Measurements from ENCODE around the gene HBG1.

Gene HBG1

DNA sequence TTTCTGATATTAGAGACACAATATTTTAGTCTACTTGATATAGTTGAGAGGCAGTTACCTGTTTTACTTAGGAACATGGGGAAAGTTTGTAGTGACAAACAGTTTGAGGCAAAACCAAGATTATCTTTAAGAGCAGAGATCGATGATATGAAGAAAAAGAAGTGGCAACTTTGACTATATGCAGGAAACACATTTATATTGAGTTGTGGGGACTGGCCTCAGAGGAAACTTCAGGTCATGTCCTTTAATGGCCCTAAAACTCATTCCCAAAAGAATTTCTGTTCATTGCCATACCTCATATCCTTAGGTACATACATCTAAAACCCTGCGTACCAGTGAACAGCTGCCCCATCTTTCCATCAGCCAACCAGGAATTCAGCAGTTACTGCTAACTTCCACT is 4.5 kb downstream of the HBG1 start:
- no peak overlapping the region for H3K4me3 ChIP-seq (ENCODE audit: low read depth, low read length)
- no peaks in the 10 kb centered on the region for H3K36me3 ChIP-seq (ENCODE audit: control insufficient read depth, insufficient read depth, low read length)
- H3K9ac ChIP-seq (ENCODE audit: low read depth, low read length), result no peak overlapping the region
- H3K27me3 ChIP-seq (ENCODE audit: control insufficient read depth, insufficient read depth, low read length), result no peaks in the 10 kb centered on the region
- H3K4me1 ChIP-seq (ENCODE audit: control insufficient read depth, insufficient read depth, low read length), result no peaks in the 10 kb centered on the region
- H3K27ac ChIP-seq (ENCODE audit: low read depth, low read length), result no peak overlapping the region
- H3K9me3 ChIP-seq (ENCODE audit: control insufficient read depth, insufficient read depth, low read length), result no peaks in the 10 kb centered on the region

DNA sequence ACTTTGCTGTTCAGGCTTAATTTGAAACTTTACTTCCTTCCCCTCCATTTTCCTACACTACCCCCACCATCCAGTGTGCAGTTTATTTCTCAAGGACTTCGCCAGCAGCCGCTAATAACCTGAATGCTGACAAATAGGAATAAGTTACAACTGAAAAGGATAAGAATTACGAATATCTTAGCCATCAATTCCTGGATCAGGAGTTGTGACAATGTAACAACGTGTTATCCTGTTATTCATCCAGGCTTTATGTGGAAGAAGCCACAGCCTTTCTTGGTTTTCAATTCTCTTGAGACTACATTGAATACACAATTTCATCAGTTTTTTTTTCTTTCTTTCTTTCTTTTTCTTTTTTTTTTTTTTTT is 5.9 kb downstream of the HBG1 start:
- H3K9ac ChIP-seq (ENCODE audit: low read depth, low read length), result no peak overlapping the region
- no peak overlapping the region for H3K27ac ChIP-seq (ENCODE audit: low read depth, low read length)
- no peak overlapping the region for H3K4me3 ChIP-seq (ENCODE audit: low read depth, low read length)
- no peaks in the 10 kb centered on the region for H3K36me3 ChIP-seq (ENCODE audit: control insufficient read depth, insufficient read depth, low read length)
- H3K9me3 ChIP-seq (ENCODE audit: control insufficient read depth, insufficient read depth, low read length), result no peaks in the 10 kb centered on the region
- no peaks in the 10 kb centered on the region for H3K27me3 ChIP-seq (ENCODE audit: control insufficient read depth, insufficient read depth, low read length)
- no peaks in the 10 kb centered on the region for H3K4me1 ChIP-seq (ENCODE audit: control insufficient read depth, insufficient read depth, low read length)

DNA sequence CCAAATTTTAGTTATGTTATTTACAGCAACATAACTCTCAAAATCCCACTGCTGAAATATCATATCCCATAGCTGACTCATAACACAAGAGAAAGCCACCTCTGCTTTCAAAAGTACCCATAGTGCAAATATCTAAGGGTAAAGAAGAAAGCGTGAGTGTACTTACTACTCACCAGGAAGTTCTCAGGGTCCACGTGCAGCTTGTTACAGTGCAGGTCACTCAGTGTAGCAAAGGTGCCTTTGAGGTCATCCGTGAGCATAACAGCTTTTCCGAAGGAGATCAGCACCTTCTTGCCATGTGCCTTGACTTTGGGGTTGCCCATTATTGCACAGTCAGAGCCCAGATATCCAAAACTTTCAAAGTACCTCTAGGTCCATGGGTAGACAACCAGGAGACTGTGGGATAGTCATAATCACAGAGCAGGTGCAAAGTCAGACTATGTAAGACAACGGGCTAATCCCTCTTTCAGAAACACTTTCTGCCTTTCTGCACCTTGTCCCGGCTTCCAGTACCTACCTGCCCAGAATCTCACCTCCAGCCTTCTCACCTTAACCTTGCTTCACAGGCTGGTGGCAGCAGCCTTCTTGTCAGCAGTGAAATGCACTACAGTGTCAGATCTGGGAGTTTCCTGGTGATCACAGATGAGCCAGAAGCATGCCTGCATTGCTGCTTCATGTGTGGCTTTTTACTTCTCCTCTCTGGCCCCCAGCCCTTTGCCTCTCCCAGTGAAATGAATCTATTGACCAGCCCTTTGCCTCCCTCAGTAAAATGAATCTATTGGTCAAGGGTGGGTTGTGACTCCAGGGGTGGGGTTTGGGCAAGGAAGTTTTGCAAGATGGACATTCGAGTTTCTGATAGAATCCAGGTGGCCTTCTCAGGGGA is 6.5 kb downstream of the HBG1 start:
- Histone ChIP-seq H3K9me3 (ENCODE audit: control insufficient read depth, insufficient read depth, low read length) (no peaks in the 10 kb centered on the region), H3K4me3 (ENCODE audit: low read depth, low read length) (no peak overlapping the region), H3K27ac (ENCODE audit: low read depth, low read length) (no peak overlapping the region), H3K27me3 (ENCODE audit: control insufficient read depth, insufficient read depth, low read length) (no peaks in the 10 kb centered on the region), H3K4me1 (ENCODE audit: control insufficient read depth, insufficient read depth, low read length) (no peaks in the 10 kb centered on the region), H3K36me3 (ENCODE audit: control insufficient read depth, insufficient read depth, low read length) (no peaks in the 10 kb centered on the region), H3K9ac (ENCODE audit: low read depth, low read length) (no peak overlapping the region)

DNA sequence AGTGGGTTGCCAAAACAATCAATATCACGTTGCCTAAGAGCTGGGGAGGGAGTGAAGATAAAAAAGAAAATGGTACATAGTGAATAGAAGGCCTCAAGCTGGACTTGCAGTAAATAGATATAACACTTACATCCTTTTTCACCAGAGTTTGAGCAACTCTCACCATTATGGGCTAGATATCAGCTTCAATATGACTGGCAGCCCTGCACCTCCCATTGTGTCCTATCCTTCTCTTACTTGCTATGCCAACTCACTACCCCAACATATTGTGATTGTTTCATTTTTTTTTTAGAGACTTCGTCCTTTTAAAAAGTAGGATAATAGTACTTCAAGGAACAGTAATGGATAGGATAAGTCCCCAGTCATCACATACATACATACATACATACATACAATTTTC is 7.4 kb downstream of the HBG1 start:
- Histone ChIP-seq H3K27ac (ENCODE audit: low read depth, low read length) (no peak overlapping the region), H3K4me3 (ENCODE audit: low read depth, low read length) (no peak overlapping the region), H3K4me1 (ENCODE audit: control insufficient read depth, insufficient read depth, low read length) (no peaks in the 10 kb centered on the region), H3K27me3 (ENCODE audit: control insufficient read depth, insufficient read depth, low read length) (no peaks in the 10 kb centered on the region), H3K9ac (ENCODE audit: low read depth, low read length) (no peak overlapping the region), H3K9me3 (ENCODE audit: control insufficient read depth, insufficient read depth, low read length) (no peaks in the 10 kb centered on the region), H3K36me3 (ENCODE audit: control insufficient read depth, insufficient read depth, low read length) (no peaks in the 10 kb centered on the region)

DNA sequence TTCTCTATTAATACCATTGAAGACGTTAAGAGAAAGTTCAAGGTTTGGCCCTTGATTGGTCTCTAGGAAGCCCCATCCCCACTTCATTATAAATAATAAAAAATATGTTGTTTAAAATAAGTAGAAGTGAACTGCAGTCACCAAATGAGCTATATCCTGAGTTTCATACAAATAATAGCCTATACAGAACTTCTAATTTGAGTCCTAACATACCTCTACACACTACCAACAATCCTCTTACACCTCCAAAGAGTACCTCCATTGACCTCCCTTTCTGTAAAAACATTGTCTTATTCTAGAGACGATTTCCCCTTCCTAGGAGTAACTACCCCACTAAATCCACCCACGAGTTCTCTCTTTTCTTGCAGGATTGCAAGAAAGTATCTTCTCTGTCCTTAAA is 8.2 kb downstream of the HBG1 start:
- Histone ChIP-seq H3K4me1 (ENCODE audit: control insufficient read depth, insufficient read depth, low read length) (no peaks in the 10 kb centered on the region), H3K4me3 (ENCODE audit: low read depth, low read length) (no peak overlapping the region), H3K9ac (ENCODE audit: low read depth, low read length) (no peak overlapping the region), H3K27me3 (ENCODE audit: control insufficient read depth, insufficient read depth, low read length) (no peaks in the 10 kb centered on the region), H3K9me3 (ENCODE audit: control insufficient read depth, insufficient read depth, low read length) (no peaks in the 10 kb centered on the region), H3K36me3 (ENCODE audit: control insufficient read depth, insufficient read depth, low read length) (no peaks in the 10 kb centered on the region), H3K27ac (ENCODE audit: low read depth, low read length) (no peak overlapping the region)

DNA sequence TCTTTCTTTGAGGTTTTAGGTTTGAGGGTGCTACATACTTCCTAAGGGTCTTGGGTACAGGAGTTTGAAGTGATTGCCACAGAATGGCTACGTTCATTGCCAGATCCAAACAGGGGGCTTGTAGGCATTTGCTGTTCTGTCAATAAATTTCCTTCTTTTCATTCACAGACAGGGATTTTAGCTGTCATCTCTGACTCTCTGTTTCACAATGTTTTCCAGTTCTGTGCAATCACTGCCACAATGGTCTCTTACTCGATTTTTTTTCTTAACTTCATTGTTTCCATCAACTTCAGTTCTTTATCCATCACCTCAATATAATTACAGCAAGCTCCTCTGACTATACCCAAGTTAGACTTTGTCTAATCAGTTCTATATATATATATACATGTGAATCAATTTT is 9.2 kb downstream of the HBG1 start:
- Histone ChIP-seq H3K36me3 (ENCODE audit: control insufficient read depth, insufficient read depth, low read length) (no peaks in the 10 kb centered on the region), H3K9ac (ENCODE audit: low read depth, low read length) (no peak overlapping the region), H3K4me1 (ENCODE audit: control insufficient read depth, insufficient read depth, low read length) (no peaks in the 10 kb centered on the region), H3K4me3 (ENCODE audit: low read depth, low read length) (no peak overlapping the region), H3K27me3 (ENCODE audit: control insufficient read depth, insufficient read depth, low read length) (no peaks in the 10 kb centered on the region), H3K9me3 (ENCODE audit: control insufficient read depth, insufficient read depth, low read length) (no peaks in the 10 kb centered on the region), H3K27ac (ENCODE audit: low read depth, low read length) (no peak overlapping the region)

DNA sequence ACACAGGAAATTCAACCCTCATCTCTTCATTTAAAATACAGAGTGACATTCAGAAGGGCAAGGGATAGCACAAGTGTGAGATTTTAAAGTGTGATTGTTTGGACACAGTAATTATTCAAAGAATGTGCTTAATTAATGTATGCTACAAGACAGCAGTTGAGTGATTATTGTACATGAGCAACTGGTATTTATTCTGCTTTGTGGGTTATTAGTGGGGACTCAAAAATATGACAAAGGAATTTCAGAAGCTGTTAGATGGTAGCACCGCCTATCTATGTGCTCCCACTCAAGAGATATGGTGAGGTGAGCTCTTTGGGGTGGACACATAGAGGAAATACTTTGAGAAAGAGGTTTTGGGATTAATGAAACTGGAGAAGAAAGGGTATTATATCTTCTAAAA is 9.6 kb downstream of the HBG1 start:
- Histone ChIP-seq H3K4me1 (ENCODE audit: control insufficient read depth, insufficient read depth, low read length) (no peaks in the 10 kb centered on the region), H3K36me3 (ENCODE audit: control insufficient read depth, insufficient read depth, low read length) (no peaks in the 10 kb centered on the region), H3K9me3 (ENCODE audit: control insufficient read depth, insufficient read depth, low read length) (no peaks in the 10 kb centered on the region), H3K4me3 (ENCODE audit: low read depth, low read length) (no peak overlapping the region), H3K27ac (ENCODE audit: low read depth, low read length) (no peak overlapping the region), H3K9ac (ENCODE audit: low read depth, low read length) (no peak overlapping the region), H3K27me3 (ENCODE audit: control insufficient read depth, insufficient read depth, low read length) (no peaks in the 10 kb centered on the region)

DNA sequence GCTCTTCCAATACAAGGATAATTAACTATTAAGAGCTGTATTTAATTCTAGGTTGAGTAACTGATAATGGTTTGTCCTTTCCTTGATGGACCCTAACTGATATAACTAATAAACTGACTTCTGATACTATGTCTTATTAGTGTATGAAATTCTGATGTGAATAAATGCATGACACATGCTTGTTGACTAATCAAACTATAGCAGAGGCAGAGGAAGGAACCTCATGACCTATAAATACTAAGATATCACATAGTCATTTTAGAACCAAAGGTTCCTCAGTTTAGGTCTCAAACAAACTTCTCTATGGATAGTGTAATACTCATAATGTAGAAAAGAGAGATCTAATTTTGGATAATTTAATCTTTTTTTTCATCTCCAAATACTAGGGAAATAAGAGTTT is 10.6 kb downstream of the HBG1 start:
- Histone ChIP-seq H3K4me1 (ENCODE audit: control insufficient read depth, insufficient read depth, low read length) (no peaks in the 10 kb centered on the region), H3K9ac (ENCODE audit: low read depth, low read length) (no peak overlapping the region), H3K36me3 (ENCODE audit: control insufficient read depth, insufficient read depth, low read length) (no peaks in the 10 kb centered on the region), H3K9me3 (ENCODE audit: control insufficient read depth, insufficient read depth, low read length) (no peaks in the 10 kb centered on the region), H3K27me3 (ENCODE audit: control insufficient read depth, insufficient read depth, low read length) (no peaks in the 10 kb centered on the region), H3K4me3 (ENCODE audit: low read depth, low read length) (no peak overlapping the region), H3K27ac (ENCODE audit: low read depth, low read length) (no peak overlapping the region)

DNA sequence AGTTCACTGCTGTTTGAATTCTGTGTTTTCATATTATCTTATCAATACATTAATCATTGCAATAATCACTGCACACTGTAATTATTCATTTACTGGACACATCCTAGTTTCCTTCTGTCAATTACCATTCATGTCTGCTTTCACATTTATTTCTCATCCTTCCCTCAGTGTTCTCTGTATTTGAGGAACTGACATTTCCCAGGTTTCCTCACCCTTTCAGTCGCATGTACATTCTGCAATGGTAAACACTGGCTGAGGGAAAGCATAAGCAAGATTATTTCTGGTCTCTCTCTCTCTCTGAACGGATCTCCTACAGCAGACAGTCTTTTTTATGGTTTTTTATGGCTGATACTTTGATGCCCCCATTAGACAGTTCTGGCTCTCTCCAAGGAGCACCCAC is 11.2 kb downstream of the HBG1 start:
- Histone ChIP-seq H3K4me1 (ENCODE audit: control insufficient read depth, insufficient read depth, low read length) (no peaks in the 10 kb centered on the region), H3K27ac (ENCODE audit: low read depth, low read length) (no peak overlapping the region), H3K27me3 (ENCODE audit: control insufficient read depth, insufficient read depth, low read length) (no peaks in the 10 kb centered on the region)

DNA sequence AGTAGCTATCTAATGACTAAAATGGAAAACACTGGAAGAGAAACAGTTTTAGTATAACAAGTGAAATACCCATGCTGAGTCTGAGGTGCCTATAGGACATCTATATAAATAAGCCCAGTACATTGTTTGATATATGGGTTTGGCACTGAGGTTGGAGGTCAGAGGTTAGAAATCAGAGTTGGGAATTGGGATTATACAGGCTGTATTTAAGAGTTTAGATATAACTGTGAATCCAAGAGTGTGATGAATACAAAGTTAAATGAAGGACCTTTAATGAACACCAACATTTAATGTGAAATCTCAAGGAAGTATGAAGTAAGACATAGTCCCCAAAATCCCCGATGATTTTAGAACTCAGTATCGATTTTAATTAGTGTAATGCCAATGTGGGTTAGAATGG is 12.2 kb downstream of the HBG1 start:
- Histone ChIP-seq H3K27me3 (ENCODE audit: control insufficient read depth, insufficient read depth, low read length) (no peaks in the 10 kb centered on the region), H3K4me3 (ENCODE audit: low read depth, low read length) (no peak overlapping the region), H3K27ac (ENCODE audit: low read depth, low read length) (no peak overlapping the region), H3K9me3 (ENCODE audit: control insufficient read depth, insufficient read depth, low read length) (no peaks in the 10 kb centered on the region), H3K9ac (ENCODE audit: low read depth, low read length) (no peak overlapping the region), H3K36me3 (ENCODE audit: control insufficient read depth, insufficient read depth, low read length) (no peaks in the 10 kb centered on the region), H3K4me1 (ENCODE audit: control insufficient read depth, insufficient read depth, low read length) (no peaks in the 10 kb centered on the region)

More for the DNA sequence above, 11.2 kb downstream of the HBG1 start:
- H3K36me3 ChIP-seq (ENCODE audit: control insufficient read depth, insufficient read depth, low read length), result no peaks in the 10 kb centered on the region
- no peaks in the 10 kb centered on the region for H3K9me3 ChIP-seq (ENCODE audit: control insufficient read depth, insufficient read depth, low read length)
- H3K4me3 ChIP-seq (ENCODE audit: low read depth, low read length), result no peak overlapping the region
- no peak overlapping the region for H3K9ac ChIP-seq (ENCODE audit: low read depth, low read length)

DNA sequence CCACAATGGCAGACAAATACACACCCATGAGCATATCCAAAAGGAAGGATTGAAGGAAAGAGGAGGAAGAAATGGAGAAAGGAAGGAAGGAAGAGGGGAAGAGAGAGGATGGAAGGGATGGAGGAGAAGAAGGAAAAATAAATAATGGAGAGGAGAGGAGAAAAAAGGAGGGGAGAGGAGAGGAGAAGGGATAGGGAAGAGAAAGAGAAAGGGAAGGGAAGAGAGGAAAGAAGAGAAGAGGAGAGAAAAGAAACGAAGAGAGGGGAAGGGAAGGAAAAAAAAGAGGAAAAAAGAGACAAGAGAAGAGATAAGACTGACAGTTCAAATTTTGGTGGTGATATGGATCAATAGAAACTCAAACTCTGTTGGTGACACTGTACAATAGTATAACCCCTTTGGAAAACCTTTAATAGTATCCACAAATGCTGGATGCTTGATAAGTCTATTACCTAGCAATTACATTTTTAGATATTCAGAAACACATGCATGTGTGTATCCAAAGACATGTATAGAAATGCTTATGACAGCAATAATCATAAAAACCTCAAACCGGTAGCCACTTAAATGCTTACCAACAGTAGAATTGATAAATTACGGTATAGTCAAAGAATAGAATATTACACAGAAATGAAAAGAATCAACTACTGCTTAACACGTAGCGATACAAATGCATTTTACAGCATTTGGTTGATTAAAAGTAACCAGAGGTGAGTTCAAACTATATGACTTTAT is 14.1 kb downstream of the HBG1 start:
- Histone ChIP-seq H3K27ac (ENCODE audit: low read depth, low read length) (no peak overlapping the region), H3K4me3 (ENCODE audit: low read depth, low read length) (no peak overlapping the region), H3K4me1 (ENCODE audit: control insufficient read depth, insufficient read depth, low read length) (no peaks in the 10 kb centered on the region), H3K36me3 (ENCODE audit: control insufficient read depth, insufficient read depth, low read length) (no peaks in the 10 kb centered on the region), H3K9me3 (ENCODE audit: control insufficient read depth, insufficient read depth, low read length) (no peaks in the 10 kb centered on the region), H3K9ac (ENCODE audit: low read depth, low read length) (no peak overlapping the region), H3K27me3 (ENCODE audit: control insufficient read depth, insufficient read depth, low read length) (no peaks in the 10 kb centered on the region)

Measured in HUES48 (cell line).